Epithelial cell of esophagus (primary cell): ENCODE measurements around the gene VARS1.
"Not testable (repeated sequence)": the region's sequence is repeated elsewhere in the genome, so short reads cannot be mapped to it uniquely, and the experiment has no call there.

ENCODE experiments used
- DNase-seq: peaks from one replicate; pipeline ENCODE4 v3.0.0; 2010; ENCODE audit warnings: low read depth
- H3K4me3 ChIP-seq: 2 replicates; pipeline ENCODE4 v1.5.1; 2011; ENCODE audit warnings: mild to moderate bottlenecking, low read length, control low read depth
- CTCF ChIP-seq: IDR thresholded peaks from 2 replicates; pipeline ENCODE4 v1.5.1; 2011; ENCODE audit warnings: low read depth, mild to moderate bottlenecking, low read length, control low read depth, inconsistent platforms; ENCODE audit not compliant: insufficient read depth; ENCODE audit errors: missing control alignments

The VARS1 gene

GRCh38 chr6:31819871-31820299, 24.3 kb upstream of the VARS1 start:
- no peak for TF ChIP-seq CTCF
- DNase-seq, result no peak
- H3K4me3 ChIP-seq, result no peak overlapping the region

GRCh38 chr6:31817929-31818511, 22.5 kb upstream of the VARS1 start:
- H3K4me3 ChIP-seq, result peak overlapping the region; percentile 71
- not testable (repeated sequence) for DNase-seq

- peak overlapping the region; percentile 71 for H3K4me3 ChIP-seq
- DNase-seq, result not testable (repeated sequence)
Observed at GRCh38 chr6:31817133-31817928, 21.8 kb upstream of the VARS1 start.

GRCh38 chr6:31815025-31815838, 19.7 kb upstream of the VARS1 start, which contains the start of the genes HSPA1A and HSPA1L:
TSS of gene HSPA1A (plus strand) at chr6:31815543. CDS start at chr6:31815757, 214 bp downstream.
TSS of gene HSPA1L (minus strand) at chr6:31815283. CDS start at chr6:31811972, 3,311 bp downstream.
- peak within 1 kb of the TSS; percentile 76 for H3K4me3 ChIP-seq
- no peak for TF ChIP-seq CTCF
- DNase-seq, result peak; percentile 94

- no peak for TF ChIP-seq CTCF
- H3K4me3 ChIP-seq, result peak overlapping the region; percentile 76
- DNase-seq, result peak; percentile 99
Observed at GRCh38 chr6:31814677-31815024, 19.1 kb upstream of the VARS1 start.

GRCh38 chr6:31813465-31813849, 17.9 kb upstream of the VARS1 start:
- no peak for TF ChIP-seq CTCF
- no peak for DNase-seq
- no peak overlapping the region for H3K4me3 ChIP-seq

- no peak overlapping the region for H3K4me3 ChIP-seq
- DNase-seq, result no peak
- no peak for TF ChIP-seq CTCF
Observed at GRCh38 chr6:31811645-31812044, 16.1 kb upstream of the VARS1 start.

GRCh38 chr6:31808599-31808998, 13.0 kb upstream of the VARS1 start:
- DNase-seq, H3K4me3 ChIP-seq: not testable (repeated sequence)
